HCT116 (cell line): ENCODE measurements around the gene OVOL3.

Source experiments
- CBX3 ChIP-seq: IDR thresholded peaks from 2 replicates; pipeline ENCODE4 v1.6.1; 2012; ENCODE audit warnings: low read depth
- CEBPB ChIP-seq: IDR thresholded peaks from 2 replicates; pipeline ENCODE4 v1.6.1; 2012; ENCODE audit warnings: low read depth
- ELF1 ChIP-seq: IDR thresholded peaks from 2 replicates; pipeline ENCODE4 v1.6.1; 2012; ENCODE audit warnings: low read depth, borderline replicate concordance
- EZH2 ChIP-seq: fragments of 200-600 bp; sonication (generic); IDR thresholded peaks from 2 replicates; pipeline ENCODE4 v1.6.1; 2017; ENCODE audit warnings: antibody characterized with exemption, mixed run types
- EZH2phosphoT487 ChIP-seq: fragments of 200-600 bp; IDR thresholded peaks from 2 replicates; pipeline ENCODE4 v1.6.1; 2018; ENCODE audit warnings: antibody characterized with exemption, borderline replicate concordance
- POLR2A ChIP-seq: IDR thresholded peaks from 2 replicates; pipeline ENCODE4 v1.7.0; 2011; ENCODE audit warnings: borderline replicate concordance; ENCODE audit not compliant: insufficient read depth, insufficient read length; ENCODE audit errors: extremely low read depth
- POLR2AphosphoS5 ChIP-seq: IDR thresholded peaks from 2 replicates; pipeline ENCODE4 v1.6.1; 2011; ENCODE audit warnings: mild to moderate bottlenecking, low read depth, low read length, moderate library complexity
- TCF7L2 ChIP-seq: IDR thresholded peaks from 2 replicates; pipeline ENCODE4 v1.7.0; 2011; ENCODE audit warnings: borderline replicate concordance, inconsistent platforms; ENCODE audit not compliant: insufficient read depth, insufficient read length; ENCODE audit errors: extremely low read depth
- YY1 ChIP-seq: IDR thresholded peaks from 2 replicates; pipeline ENCODE4 v1.6.1; 2011; ENCODE audit warnings: low read length, low read depth, moderate library complexity, mild to moderate bottlenecking; ENCODE audit not compliant: insufficient replicate concordance; ENCODE audit errors: extremely low read depth
- ZBTB33 ChIP-seq: IDR thresholded peaks from 2 replicates; pipeline ENCODE4 v1.6.1; 2011; ENCODE audit warnings: mild to moderate bottlenecking, low read length, moderate library complexity; ENCODE audit not compliant: insufficient replicate concordance; ENCODE audit errors: extremely low read depth
- ZFX ChIP-seq: fragments of 450-650 bp; IDR thresholded peaks from 2 replicates; pipeline ENCODE4 v1.6.1; 2017
- TF ChIP-seq, protein P1 (sequence below), 3 experiments: fragments of 200-600 bp in 1 of 3; sonication (generic) in 1 of 3; IDR thresholded peaks in 2 of 3; conservative IDR thresholded peaks in 1 of 3; 2 replicates each; pipeline ENCODE4 v1.5.1; 2012 to 2017; ENCODE audit warnings: low read depth in 2 of 3, low read length in 2 of 3, antibody characterized with exemption in 1 of 3, borderline replicate concordance in 1 of 3, control low read depth in 1 of 3, mild to moderate bottlenecking in 1 of 3, mixed read lengths in 1 of 3, mixed run types in 1 of 3, moderate library complexity in 1 of 3; ENCODE audit not compliant: insufficient read depth in 1 of 3
- TF ChIP-seq, protein P2 (sequence below): IDR thresholded peaks from 2 replicates; pipeline ENCODE4 v1.6.1; 2012; ENCODE audit warnings: low read depth
- TF ChIP-seq, protein P3 (sequence below): IDR thresholded peaks from 2 replicates; pipeline ENCODE4 v1.6.1; 2012

- TF ChIP-seq POLR2AphosphoS5: no peak
- TF ChIP-seq, protein P1, sequence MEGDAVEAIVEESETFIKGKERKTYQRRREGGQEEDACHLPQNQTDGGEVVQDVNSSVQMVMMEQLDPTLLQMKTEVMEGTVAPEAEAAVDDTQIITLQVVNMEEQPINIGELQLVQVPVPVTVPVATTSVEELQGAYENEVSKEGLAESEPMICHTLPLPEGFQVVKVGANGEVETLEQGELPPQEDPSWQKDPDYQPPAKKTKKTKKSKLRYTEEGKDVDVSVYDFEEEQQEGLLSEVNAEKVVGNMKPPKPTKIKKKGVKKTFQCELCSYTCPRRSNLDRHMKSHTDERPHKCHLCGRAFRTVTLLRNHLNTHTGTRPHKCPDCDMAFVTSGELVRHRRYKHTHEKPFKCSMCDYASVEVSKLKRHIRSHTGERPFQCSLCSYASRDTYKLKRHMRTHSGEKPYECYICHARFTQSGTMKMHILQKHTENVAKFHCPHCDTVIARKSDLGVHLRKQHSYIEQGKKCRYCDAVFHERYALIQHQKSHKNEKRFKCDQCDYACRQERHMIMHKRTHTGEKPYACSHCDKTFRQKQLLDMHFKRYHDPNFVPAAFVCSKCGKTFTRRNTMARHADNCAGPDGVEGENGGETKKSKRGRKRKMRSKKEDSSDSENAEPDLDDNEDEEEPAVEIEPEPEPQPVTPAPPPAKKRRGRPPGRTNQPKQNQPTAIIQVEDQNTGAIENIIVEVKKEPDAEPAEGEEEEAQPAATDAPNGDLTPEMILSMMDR (IDR thresholded peaks at IDR 0.05 in 2 of 3, conservative IDR thresholded peaks at IDR 0.05 in 1 of 3; ENCODE audit: borderline replicate concordance in 1 of 3, insufficient read depth in 1 of 3, low read depth in 2 of 3, low read length in 2 of 3): no peak
- no peak for TF ChIP-seq ELF1
- TF ChIP-seq ZFX: no peak
- no peak for TF ChIP-seq EZH2phosphoT487
- no peak for TF ChIP-seq EZH2
- no peak for TF ChIP-seq POLR2A
- TF ChIP-seq, protein P2, sequence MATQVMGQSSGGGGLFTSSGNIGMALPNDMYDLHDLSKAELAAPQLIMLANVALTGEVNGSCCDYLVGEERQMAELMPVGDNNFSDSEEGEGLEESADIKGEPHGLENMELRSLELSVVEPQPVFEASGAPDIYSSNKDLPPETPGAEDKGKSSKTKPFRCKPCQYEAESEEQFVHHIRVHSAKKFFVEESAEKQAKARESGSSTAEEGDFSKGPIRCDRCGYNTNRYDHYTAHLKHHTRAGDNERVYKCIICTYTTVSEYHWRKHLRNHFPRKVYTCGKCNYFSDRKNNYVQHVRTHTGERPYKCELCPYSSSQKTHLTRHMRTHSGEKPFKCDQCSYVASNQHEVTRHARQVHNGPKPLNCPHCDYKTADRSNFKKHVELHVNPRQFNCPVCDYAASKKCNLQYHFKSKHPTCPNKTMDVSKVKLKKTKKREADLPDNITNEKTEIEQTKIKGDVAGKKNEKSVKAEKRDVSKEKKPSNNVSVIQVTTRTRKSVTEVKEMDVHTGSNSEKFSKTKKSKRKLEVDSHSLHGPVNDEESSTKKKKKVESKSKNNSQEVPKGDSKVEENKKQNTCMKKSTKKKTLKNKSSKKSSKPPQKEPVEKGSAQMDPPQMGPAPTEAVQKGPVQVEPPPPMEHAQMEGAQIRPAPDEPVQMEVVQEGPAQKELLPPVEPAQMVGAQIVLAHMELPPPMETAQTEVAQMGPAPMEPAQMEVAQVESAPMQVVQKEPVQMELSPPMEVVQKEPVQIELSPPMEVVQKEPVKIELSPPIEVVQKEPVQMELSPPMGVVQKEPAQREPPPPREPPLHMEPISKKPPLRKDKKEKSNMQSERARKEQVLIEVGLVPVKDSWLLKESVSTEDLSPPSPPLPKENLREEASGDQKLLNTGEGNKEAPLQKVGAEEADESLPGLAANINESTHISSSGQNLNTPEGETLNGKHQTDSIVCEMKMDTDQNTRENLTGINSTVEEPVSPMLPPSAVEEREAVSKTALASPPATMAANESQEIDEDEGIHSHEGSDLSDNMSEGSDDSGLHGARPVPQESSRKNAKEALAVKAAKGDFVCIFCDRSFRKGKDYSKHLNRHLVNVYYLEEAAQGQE: no peak
- no peak for TF ChIP-seq CEBPB
- TF ChIP-seq ZBTB33: no peak
- TF ChIP-seq YY1: no peak
- TF ChIP-seq CBX3: no peak
- TF ChIP-seq, protein P3, sequence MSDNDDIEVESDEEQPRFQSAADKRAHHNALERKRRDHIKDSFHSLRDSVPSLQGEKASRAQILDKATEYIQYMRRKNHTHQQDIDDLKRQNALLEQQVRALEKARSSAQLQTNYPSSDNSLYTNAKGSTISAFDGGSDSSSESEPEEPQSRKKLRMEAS: no peak
- TF ChIP-seq TCF7L2: no peak
These were observed 19.8 kb upstream of the OVOL3 start for GRCh38 chr19:36090910-36091695.
